CD4-positive, alpha-beta T cell (primary cell): ENCODE data around the gene MPV17. TPM values are rescaled to one million over a fixed set of nuclear protein-coding genes. Genes with fewer than 3 reads are reported as not detected.

Experiments
- ATAC-seq: fragments of 200-7000 bp; cut with Tn5 transposase; one replicate; pipeline ENCODE4 v1.10.0; 2022; ENCODE audit warnings: mild to moderate bottlenecking; ENCODE audit not compliant: poor library complexity
- CTCF ChIA-PET: fragments of 350-600 bp; sonication (Branson Sonifier 250); formaldehyde crosslinking; loops from one replicate; lab custom pipeline; 2021; ENCODE audit warnings: antibody characterized with exemption, inconsistent platforms; lab: Charles Lee
- POLR2A ChIA-PET: fragments of 350-600 bp; sonication (Branson Sonifier 250); formaldehyde crosslinking; loops from one replicate; lab custom pipeline; 2021; ENCODE audit warnings: antibody characterized with exemption, inconsistent platforms; lab: Charles Lee
- DNase-seq, 14 experiments: peaks; one replicate each; pipeline ENCODE4 v3.0.0-alpha.2; 2013 to 2020; ENCODE audit warnings: mixed read lengths in 2 of 14
- H3K27ac ChIP-seq, 2 donors: one replicate each; pipeline versions ENCODE4 v1.5.1 to v1.7.0; 2013; ENCODE audit warnings: low read length in 2 of 2, low read depth in 1 of 2, mild to moderate bottlenecking in 1 of 2
- H3K27me3 ChIP-seq, 2 experiments: 1 replicate in 1 of 2; 2 replicates in 1 of 2; pipeline versions ENCODE4 v1.6.1 to v1.7.0; 2013; ENCODE audit warnings: low read length in 2 of 2, control low read depth in 1 of 2, mild to moderate bottlenecking in 1 of 2, moderate library complexity in 1 of 2; ENCODE audit not compliant: insufficient read depth in 2 of 2, control insufficient read depth in 1 of 2
- H3K36me3 ChIP-seq: one replicate; pipeline ENCODE4 v1.6.1; 2013; ENCODE audit warnings: low read length, control low read depth; ENCODE audit not compliant: insufficient read depth
- H3K4me1 ChIP-seq: one replicate; pipeline ENCODE4 v1.6.1; 2013; ENCODE audit warnings: low read length, control low read depth; ENCODE audit not compliant: insufficient read depth
- H3K4me3 ChIP-seq: one replicate; pipeline ENCODE4 v1.5.1; 2013; ENCODE audit warnings: mild to moderate bottlenecking, low read length, moderate library complexity
- H3K9me3 ChIP-seq, 2 experiments: 1 replicate in 1 of 2; 2 replicates in 1 of 2; pipeline versions ENCODE4 v1.6.1 to v1.7.0; 2013; ENCODE audit warnings: low read length in 2 of 2, mild to moderate bottlenecking in 2 of 2, control low read depth in 1 of 2, moderate library complexity in 1 of 2; ENCODE audit not compliant: control insufficient read depth in 1 of 2, insufficient read depth in 1 of 2
- H3K27ac Mint-ChIP-seq: one replicate; pipeline ENCODE4 v1.8.0; 2020; ENCODE audit warnings: mixed read lengths
- H3K27me3 Mint-ChIP-seq: one replicate; pipeline ENCODE4 v1.8.0; 2021; ENCODE audit warnings: mixed read lengths
- H3K36me3 Mint-ChIP-seq: one replicate; pipeline ENCODE4 v1.8.0; 2021; ENCODE audit warnings: low read depth, mixed read lengths
- H3K4me1 Mint-ChIP-seq: one replicate; pipeline ENCODE4 v1.8.0; 2021; ENCODE audit warnings: low read depth, mixed read lengths
- H3K4me3 Mint-ChIP-seq: one replicate; pipeline ENCODE4 v1.8.0; 2020; ENCODE audit warnings: mild to moderate bottlenecking, mixed read lengths
- H3K9me3 Mint-ChIP-seq: one replicate; pipeline ENCODE4 v1.8.0; 2020; ENCODE audit warnings: mixed read lengths
- intact Hi-C, 2 experiments: fragments of 100-400 bp; cut with DNase I in 1 of 2; cut with micrococcal nuclease in 1 of 2; formaldehyde crosslinking; loops; one replicate each; pipeline versions ENCODE4 v1.15.1 to v1.9.0; 2023 to 2025; cut with DNase I, micrococcal nuclease
- total RNA-seq, 174 experiments: library from RNA in 2 of 174; stranded (reverse) in 2 of 174; gene quantifications; one replicate each; pipeline ENCODE4 v1.2.3 and lab custom pipeline; 2021 to 2026
- TF ChIP-seq, protein P1 (sequence below): fragments of 200-600 bp; IDR thresholded peaks from one replicate; pipeline ENCODE4 v1.8.0; 2022; ENCODE audit warnings: antibody characterized with exemption, mild to moderate bottlenecking

MPV17 gene
- total RNA-seq, 2 experiments from 2014 or later = 29.3 to 31.0 TPM

- intact Hi-C loops = loop anchor here in 1 of 2 experiments (10.0 kb wide), 1 partner anchor 444 kb away; the partner anchor contains the start of gene DPYSL5
- no peak overlapping the region for H3K27ac ChIP-seq
- H3K27me3 Mint-ChIP-seq = peaks cover 20% of the 10 kb centered on the region
- no peaks in the 10 kb centered on the region for H3K4me1 Mint-ChIP-seq
- ATAC-seq (no peak), DNase-seq (no peak)
- H3K36me3 ChIP-seq = no peaks in the 10 kb centered on the region
- H3K9me3 ChIP-seq = no peaks in the 10 kb centered on the region
- H3K4me3 ChIP-seq = no peak overlapping the region
- H3K4me3 Mint-ChIP-seq = no peak overlapping the region
- no peak overlapping the region for H3K27ac Mint-ChIP-seq
- ChIA-PET POLR2A (no interaction called here), CTCF (interaction anchor here (1.4 to 1.5 kb wide), 2 partner anchors 9 to 15 kb away, joined by 4 to 5 read pairs; no protein-coding TSS in a partner anchor)
- H3K9me3 Mint-ChIP-seq = no peaks in the 10 kb centered on the region
- H3K4me1 ChIP-seq = no peaks in the 10 kb centered on the region
- TF ChIP-seq, protein P1, sequence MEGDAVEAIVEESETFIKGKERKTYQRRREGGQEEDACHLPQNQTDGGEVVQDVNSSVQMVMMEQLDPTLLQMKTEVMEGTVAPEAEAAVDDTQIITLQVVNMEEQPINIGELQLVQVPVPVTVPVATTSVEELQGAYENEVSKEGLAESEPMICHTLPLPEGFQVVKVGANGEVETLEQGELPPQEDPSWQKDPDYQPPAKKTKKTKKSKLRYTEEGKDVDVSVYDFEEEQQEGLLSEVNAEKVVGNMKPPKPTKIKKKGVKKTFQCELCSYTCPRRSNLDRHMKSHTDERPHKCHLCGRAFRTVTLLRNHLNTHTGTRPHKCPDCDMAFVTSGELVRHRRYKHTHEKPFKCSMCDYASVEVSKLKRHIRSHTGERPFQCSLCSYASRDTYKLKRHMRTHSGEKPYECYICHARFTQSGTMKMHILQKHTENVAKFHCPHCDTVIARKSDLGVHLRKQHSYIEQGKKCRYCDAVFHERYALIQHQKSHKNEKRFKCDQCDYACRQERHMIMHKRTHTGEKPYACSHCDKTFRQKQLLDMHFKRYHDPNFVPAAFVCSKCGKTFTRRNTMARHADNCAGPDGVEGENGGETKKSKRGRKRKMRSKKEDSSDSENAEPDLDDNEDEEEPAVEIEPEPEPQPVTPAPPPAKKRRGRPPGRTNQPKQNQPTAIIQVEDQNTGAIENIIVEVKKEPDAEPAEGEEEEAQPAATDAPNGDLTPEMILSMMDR = no peak
- H3K36me3 Mint-ChIP-seq = no peaks in the 10 kb centered on the region
- H3K27me3 ChIP-seq = peaks cover 6% of the 10 kb centered on the region in 2 experiments
Measured at GRCh38 chr2:27288610-27289009, 34.3 kb downstream of the MPV17 start.

DNA sequence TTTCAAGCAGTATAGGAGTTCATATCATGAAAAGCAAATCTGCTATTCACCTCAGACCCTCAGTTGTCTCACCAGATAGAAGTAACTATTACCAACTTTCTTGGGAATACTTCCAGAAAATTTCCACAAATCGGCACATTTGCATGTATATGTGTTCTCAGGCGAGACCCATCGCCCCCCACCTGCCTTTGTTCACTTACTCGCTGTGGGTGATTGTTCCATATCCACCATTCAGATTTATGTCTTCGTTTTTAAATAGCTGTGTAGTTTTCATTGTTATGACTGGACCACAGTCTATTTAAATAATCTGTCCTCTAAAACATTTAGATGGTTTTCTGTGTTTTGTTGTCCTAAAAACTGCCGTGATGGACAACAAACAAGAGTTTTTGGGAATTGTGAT is 37.4 kb downstream of the MPV17 start:
- peaks cover 31% of the 10 kb centered on the region for H3K27me3 Mint-ChIP-seq
- no peaks in the 10 kb centered on the region for H3K9me3 ChIP-seq
- ATAC-seq (no peak), DNase-seq (no peak)
- TF ChIP-seq, protein P1 = no peak
- H3K27me3 ChIP-seq = peaks cover 0 to 6% of the 10 kb centered on the region in 2 experiments
- H3K9me3 Mint-ChIP-seq = no peaks in the 10 kb centered on the region
- no peaks in the 10 kb centered on the region for H3K4me1 ChIP-seq
- H3K4me3 ChIP-seq = no peak overlapping the region
- intact Hi-C loops = loop anchor here in 1 of 2 experiments (10.0 kb wide), 1 partner anchor 441 kb away; the partner anchor contains the start of gene DPYSL5
- no peak overlapping the region for H3K4me3 Mint-ChIP-seq
- ChIA-PET CTCF (no interaction called here), POLR2A (no interaction called here)
- no peaks in the 10 kb centered on the region for H3K4me1 Mint-ChIP-seq
- no peaks in the 10 kb centered on the region for H3K36me3 Mint-ChIP-seq
- no peak overlapping the region for H3K27ac Mint-ChIP-seq
- H3K27ac ChIP-seq = no peak overlapping the region
- H3K36me3 ChIP-seq = no peaks in the 10 kb centered on the region

GRCh38 chr2:27284996-27285395 is 37.9 kb downstream of the MPV17 start:
- TF ChIP-seq, protein P1 = no peak
- intact Hi-C loops = loop anchor here in 1 of 2 experiments (10.0 kb wide), 1 partner anchor 440 kb away; the partner anchor contains the start of gene DPYSL5
- H3K9me3 Mint-ChIP-seq = no peaks in the 10 kb centered on the region

More at GRCh38 chr2:27284996-27285395, 37.9 kb downstream of the MPV17 start:
- DNase-seq = no peak
- Histone ChIP-seq H3K4me1 (no peaks in the 10 kb centered on the region), H3K27me3 (peaks cover 0 to 6% of the 10 kb centered on the region in 2 experiments), H3K36me3 (no peaks in the 10 kb centered on the region), H3K4me3 (no peak overlapping the region), H3K9me3 (no peaks in the 10 kb centered on the region), H3K27ac (no peak overlapping the region)
- Mint-ChIP-seq H3K27me3 (peaks cover 33% of the 10 kb centered on the region), H3K4me1 (no peaks in the 10 kb centered on the region), H3K4me3 (no peak overlapping the region), H3K27ac (no peak overlapping the region), H3K36me3 (no peaks in the 10 kb centered on the region)
- POLR2A ChIA-PET = no interaction called here
- no peak for ATAC-seq
- CTCF ChIA-PET = interaction anchor here (1.3 kb wide), 1 partner anchor 18 kb away, joined by 4 read pairs; no protein-coding TSS in a partner anchor
